ENCODE results near the gene ANKRD27.

The ANKRD27 gene

GRCh38 chr19:32651729-32652140, 23.2 kb downstream of the ANKRD27 start:
- no peak for FAIRE-seq

- FAIRE-seq = no peak
Measured at GRCh38 chr19:32650671-32651070, 24.3 kb downstream of the ANKRD27 start.

- no peak for FAIRE-seq
Measured at GRCh38 chr19:32649751-32650150, 25.2 kb downstream of the ANKRD27 start.

- no peak for FAIRE-seq
Measured at GRCh38 chr19:32647361-32647760, 27.6 kb downstream of the ANKRD27 start.

- FAIRE-seq = no peak
Measured at GRCh38 chr19:32646556-32646955, 28.4 kb downstream of the ANKRD27 start.

- FAIRE-seq = no peak
Measured at GRCh38 chr19:32642771-32643170, 32.2 kb downstream of the ANKRD27 start.

- FAIRE-seq = no peak
Measured at GRCh38 chr19:32638625-32639024, 36.4 kb downstream of the ANKRD27 start.

- no peak for FAIRE-seq
Measured at GRCh38 chr19:32637480-32637879, 37.5 kb downstream of the ANKRD27 start.

- no peak for FAIRE-seq
Measured at GRCh38 chr19:32631381-32631780, 43.6 kb downstream of the ANKRD27 start.

- FAIRE-seq = no peak
Measured at GRCh38 chr19:32630338-32630737, 44.6 kb downstream of the ANKRD27 start.

- FAIRE-seq = no peak
Measured at GRCh38 chr19:32627714-32628270, 47.2 kb downstream of the ANKRD27 start.

- no peak for FAIRE-seq
Measured at GRCh38 chr19:32626969-32627368, 48.0 kb downstream of the ANKRD27 start.

GRCh38 chr19:32624410-32624809, 50.6 kb downstream of the ANKRD27 start:
- no peak for FAIRE-seq

GRCh38 chr19:32622002-32622401, 53.0 kb downstream of the ANKRD27 start:
- FAIRE-seq = no peak

GRCh38 chr19:32619051-32619685, 55.8 kb downstream of the ANKRD27 start:
- no peak for FAIRE-seq

- no peak for FAIRE-seq
Measured at GRCh38 chr19:32615569-32615968, 59.4 kb downstream of the ANKRD27 start.

GRCh38 chr19:32614916-32615315, 60.1 kb downstream of the ANKRD27 start:
- FAIRE-seq = no peak

GRCh38 chr19:32613008-32613407, 62.0 kb downstream of the ANKRD27 start:
- no peak for FAIRE-seq

GRCh38 chr19:32611161-32611560, 63.8 kb downstream of the ANKRD27 start:
- FAIRE-seq = no peak

- no peak for FAIRE-seq
Measured at GRCh38 chr19:32607479-32607878, 67.5 kb downstream of the ANKRD27 start.

- FAIRE-seq = no peak
Measured at GRCh38 chr19:32606289-32606688, 68.7 kb downstream of the ANKRD27 start.

- no peak for FAIRE-seq
Measured at GRCh38 chr19:32605544-32605943, 69.4 kb downstream of the ANKRD27 start.

- no peak for FAIRE-seq
Measured at GRCh38 chr19:32603961-32604360, 71.0 kb downstream of the ANKRD27 start.

GRCh38 chr19:32599736-32600157, 75.2 kb downstream of the ANKRD27 start:
- peak; percentile 66 for FAIRE-seq

GRCh38 chr19:32599258-32599657, 75.7 kb downstream of the ANKRD27 start:
- FAIRE-seq = no peak
